ENCODE data around the gene MOV10L1.
"Not testable (repeated sequence)": the region's sequence is repeated elsewhere in the genome, so short reads cannot be mapped to it uniquely, and the experiment has no call there.

The MOV10L1 gene

GRCh38 chr22:50165436-50166123 is 75.8 kb downstream of the MOV10L1 start:
- Histone ChIP-seq H3K4me1 (ENCODE audit: control insufficient read depth, insufficient read depth, low read length) (peaks cover 4% of the 10 kb centered on the region), H3K9me3 (ENCODE audit: control insufficient read depth in 2 of 2, low read length in 2 of 2) (no peaks in the 10 kb centered on the region), H3K27me3 (ENCODE audit: control insufficient read depth in 1 of 2, insufficient read depth in 2 of 2, low read length in 2 of 2) (peaks cover 6 to 7% of the 10 kb centered on the region in 2 donors), H3K27ac (ENCODE audit: low read length) (no peak overlapping the region), H3K36me3 (ENCODE audit: control insufficient read depth in 2 of 2, insufficient read depth in 2 of 2, low read length in 2 of 2) (no peaks in the 10 kb centered on the region), H3K4me3 (ENCODE audit: low read length in 2 of 2) (no peak overlapping the region), H3K9ac (ENCODE audit: low read length in 2 of 2) (no peak overlapping the region)

DNA sequence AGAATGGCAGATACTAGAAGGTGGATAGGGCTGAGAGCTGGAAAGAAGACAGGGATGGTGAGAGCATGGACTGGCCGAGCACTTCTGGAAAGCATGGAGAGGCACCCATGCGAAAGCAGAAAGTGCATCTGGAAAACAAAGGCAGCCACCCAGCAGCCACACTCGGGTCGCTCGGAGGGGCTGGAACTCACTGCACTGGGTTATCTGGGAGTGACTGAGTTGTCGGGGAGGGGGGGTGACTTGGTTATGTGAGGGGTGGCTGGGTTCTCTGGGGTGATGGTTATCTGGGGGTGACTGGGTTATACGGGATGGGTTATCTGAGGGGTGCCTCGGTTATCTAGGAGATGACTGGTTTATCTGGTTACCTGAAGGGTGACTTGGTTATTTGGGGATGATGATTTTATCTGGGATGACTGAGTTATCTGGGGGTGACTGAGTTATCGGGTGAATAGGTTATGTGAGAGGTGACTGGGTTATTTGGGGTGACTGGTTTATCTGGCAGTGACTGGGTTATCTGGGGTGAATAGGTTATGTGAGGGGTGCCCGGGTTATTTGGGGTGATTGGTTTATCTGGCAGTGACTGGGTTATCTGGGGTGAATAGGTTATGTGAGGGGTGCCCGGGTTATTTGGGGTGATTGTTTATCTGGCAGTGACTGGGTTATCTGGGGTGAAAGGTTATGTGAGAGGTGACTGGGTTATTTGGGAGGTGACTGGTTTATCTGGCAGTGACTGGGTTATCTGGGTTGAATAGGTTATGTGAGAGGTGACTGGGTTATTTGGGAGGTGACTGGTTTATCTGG is 78.1 kb downstream of the MOV10L1 start:
- no peak overlapping the region for H3K9ac ChIP-seq (ENCODE audit: low read length in 2 of 2)
- no peaks in the 10 kb centered on the region for H3K9me3 ChIP-seq (ENCODE audit: control insufficient read depth in 2 of 2, low read length in 2 of 2)
- H3K36me3 ChIP-seq (ENCODE audit: control insufficient read depth in 2 of 2, insufficient read depth in 2 of 2, low read length in 2 of 2), result no peaks in the 10 kb centered on the region
- peaks cover 19% of the 10 kb centered on the region in 2 donors for H3K27me3 ChIP-seq (ENCODE audit: control insufficient read depth in 1 of 2, insufficient read depth in 2 of 2, low read length in 2 of 2)
- no peak overlapping the region for H3K4me3 ChIP-seq (ENCODE audit: low read length in 2 of 2)
- H3K27ac ChIP-seq (ENCODE audit: low read length), result no peak overlapping the region
- H3K4me1 ChIP-seq (ENCODE audit: control insufficient read depth, insufficient read depth, low read length), result peaks cover 10% of the 10 kb centered on the region

DNA sequence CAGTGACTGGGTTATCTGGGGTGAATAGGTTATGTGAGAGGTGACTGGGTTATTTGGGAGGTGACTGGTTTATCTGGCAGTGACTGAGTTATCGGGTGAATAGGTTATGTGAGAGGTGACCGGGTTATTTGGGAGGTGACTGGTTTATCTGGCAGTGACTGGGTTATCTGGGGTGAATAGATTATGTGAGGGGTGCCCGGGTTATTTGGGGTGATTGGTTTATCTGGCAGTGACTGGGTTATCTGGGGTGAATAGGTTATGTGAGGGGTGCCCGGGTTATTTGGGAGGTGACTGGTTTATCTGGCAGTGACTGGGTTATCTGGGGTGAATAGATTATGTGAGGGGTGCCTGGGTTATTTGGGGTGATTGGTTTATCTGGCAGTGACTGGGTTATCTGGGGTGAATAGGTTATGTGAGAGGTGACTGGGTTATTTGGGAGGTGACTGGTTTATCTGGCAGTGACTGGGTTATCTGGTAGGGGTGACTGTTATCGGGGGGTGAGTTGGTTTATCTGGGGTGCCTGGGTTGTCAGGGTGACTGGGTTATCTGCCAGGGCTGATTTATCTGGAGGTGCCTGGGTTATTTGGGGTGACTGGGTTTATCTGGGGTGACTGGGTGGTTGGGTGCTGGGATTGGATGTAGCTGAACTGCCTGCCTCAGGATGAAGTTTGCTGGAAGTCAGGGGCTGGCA is 78.8 kb downstream of the MOV10L1 start:
- H3K9ac ChIP-seq (ENCODE audit: low read length in 2 of 2); H3K4me1 ChIP-seq (ENCODE audit: control insufficient read depth, insufficient read depth, low read length); H3K4me3 ChIP-seq (ENCODE audit: low read length in 2 of 2); H3K27ac ChIP-seq (ENCODE audit: low read length); H3K9me3 ChIP-seq (ENCODE audit: control insufficient read depth in 2 of 2, low read length in 2 of 2); H3K36me3 ChIP-seq (ENCODE audit: control insufficient read depth in 2 of 2, insufficient read depth in 2 of 2, low read length in 2 of 2): not testable (repeated sequence)
- H3K27me3 ChIP-seq (ENCODE audit: control insufficient read depth in 1 of 2, insufficient read depth in 2 of 2, low read length in 2 of 2), result peaks cover 20 to 23% of the 10 kb centered on the region in 2 donors

GRCh38 chr22:50169181-50169759 is 79.5 kb downstream of the MOV10L1 start:
- Histone ChIP-seq H3K4me3 (ENCODE audit: low read length in 2 of 2) (no peak overlapping the region), H3K27ac (ENCODE audit: low read length) (no peak overlapping the region)

GRCh38 chr22:50169774-50170341 is 80.1 kb downstream of the MOV10L1 start:
- H3K4me3 ChIP-seq (ENCODE audit: low read length in 2 of 2), result peak overlapping the region in 1 of 2 donors; percentile 52
- H3K27ac ChIP-seq (ENCODE audit: low read length), result no peak overlapping the region
- no peak overlapping the region for H3K9ac ChIP-seq (ENCODE audit: low read length in 2 of 2)
- no peaks in the 10 kb centered on the region for H3K36me3 ChIP-seq (ENCODE audit: control insufficient read depth in 2 of 2, insufficient read depth in 2 of 2, low read length in 2 of 2)
- peaks cover 24 to 26% of the 10 kb centered on the region in 2 donors for H3K27me3 ChIP-seq (ENCODE audit: control insufficient read depth in 1 of 2, insufficient read depth in 2 of 2, low read length in 2 of 2)
- H3K4me1 ChIP-seq (ENCODE audit: control insufficient read depth, insufficient read depth, low read length), result peaks cover 10% of the 10 kb centered on the region
- H3K9me3 ChIP-seq (ENCODE audit: control insufficient read depth in 2 of 2, low read length in 2 of 2), result no peaks in the 10 kb centered on the region

More at GRCh38 chr22:50169181-50169759, 79.5 kb downstream of the MOV10L1 start:
- peaks cover 25 to 26% of the 10 kb centered on the region in 2 donors for H3K27me3 ChIP-seq (ENCODE audit: control insufficient read depth in 1 of 2, insufficient read depth in 2 of 2, low read length in 2 of 2)
- H3K9me3 ChIP-seq (ENCODE audit: control insufficient read depth in 2 of 2, low read length in 2 of 2), result no peaks in the 10 kb centered on the region
- H3K4me1 ChIP-seq (ENCODE audit: control insufficient read depth, insufficient read depth, low read length), result peaks cover 10% of the 10 kb centered on the region
- no peaks in the 10 kb centered on the region for H3K36me3 ChIP-seq (ENCODE audit: control insufficient read depth in 2 of 2, insufficient read depth in 2 of 2, low read length in 2 of 2)
- no peak overlapping the region for H3K9ac ChIP-seq (ENCODE audit: low read length in 2 of 2)

DNA sequence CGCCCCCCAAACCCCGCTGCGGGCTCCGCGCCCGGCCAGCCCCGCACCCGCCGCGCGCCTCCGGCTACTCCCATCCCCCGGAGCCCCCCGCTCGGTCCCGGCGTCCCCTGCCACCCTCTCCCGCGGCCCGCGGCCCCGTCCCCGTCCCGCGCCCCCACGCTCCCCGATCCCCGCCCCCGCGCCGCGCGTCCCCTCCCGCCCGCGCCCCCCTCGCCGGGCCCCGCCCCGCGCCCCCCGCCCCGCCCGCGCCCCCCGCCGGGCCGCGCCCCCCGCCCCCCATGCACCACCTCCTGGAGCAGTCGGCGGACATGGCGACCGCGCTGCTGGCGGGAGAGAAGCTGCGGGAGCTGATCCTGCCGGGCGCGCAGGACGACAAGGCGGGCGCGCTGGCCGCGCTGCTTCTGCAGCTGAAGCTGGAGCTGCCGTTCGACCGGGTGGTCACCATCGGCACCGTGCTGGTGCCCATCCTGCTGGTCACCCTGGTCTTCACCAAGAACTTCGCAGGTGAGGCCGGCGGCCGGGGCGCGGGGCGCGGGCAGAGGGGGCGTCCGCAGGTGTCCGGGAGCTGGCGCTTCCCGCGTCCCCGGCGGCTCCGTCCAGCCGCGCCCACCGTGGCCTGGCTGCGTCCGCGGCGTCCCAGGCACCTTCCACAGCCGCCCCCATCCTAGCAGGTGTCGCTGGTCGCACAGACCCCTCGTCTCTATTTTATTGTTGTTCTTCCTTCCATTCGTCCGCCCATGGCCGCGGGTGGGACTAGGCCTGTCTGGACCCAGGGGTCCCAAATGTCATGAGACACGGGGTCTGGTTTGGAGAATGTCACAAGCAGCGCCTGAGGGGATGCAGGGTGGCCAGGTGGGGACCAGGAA is 80.9 kb downstream of the MOV10L1 start, which contains the start of gene PANX2:
Gene PANX2 (plus strand): TSS at position 279 of the 866 bp plus-strand sequence. CDS start 0 bp downstream, at position 279.
- no peak within 1 kb of the TSS for H3K27ac ChIP-seq (ENCODE audit: low read length)
- H3K36me3 ChIP-seq (ENCODE audit: control insufficient read depth in 2 of 2, insufficient read depth in 2 of 2, low read length in 2 of 2), result no peaks in the 10 kb centered on the region
- H3K9me3 ChIP-seq (ENCODE audit: control insufficient read depth in 2 of 2, low read length in 2 of 2), result no peaks in the 10 kb centered on the region
- peaks cover 10% of the 10 kb centered on the region for H3K4me1 ChIP-seq (ENCODE audit: control insufficient read depth, insufficient read depth, low read length)
- H3K9ac ChIP-seq (ENCODE audit: low read length in 2 of 2), result no peak within 1 kb of the TSS
- peaks cover 24 to 26% of the 10 kb centered on the region in 2 donors for H3K27me3 ChIP-seq (ENCODE audit: control insufficient read depth in 1 of 2, insufficient read depth in 2 of 2, low read length in 2 of 2)
- H3K4me3 ChIP-seq (ENCODE audit: low read length in 2 of 2), result peak within 1 kb of the TSS in 1 of 2 donors; percentile 59

GRCh38 chr22:50171319-50171964 is 81.6 kb downstream of the MOV10L1 start:
- H3K4me3 ChIP-seq (ENCODE audit: low read length in 2 of 2), result no peak overlapping the region
- peaks cover 24 to 26% of the 10 kb centered on the region in 2 donors for H3K27me3 ChIP-seq (ENCODE audit: control insufficient read depth in 1 of 2, insufficient read depth in 2 of 2, low read length in 2 of 2)
- no peak overlapping the region for H3K9ac ChIP-seq (ENCODE audit: low read length in 2 of 2)
- peaks cover 10% of the 10 kb centered on the region for H3K4me1 ChIP-seq (ENCODE audit: control insufficient read depth, insufficient read depth, low read length)
- H3K9me3 ChIP-seq (ENCODE audit: control insufficient read depth in 2 of 2, low read length in 2 of 2), result no peaks in the 10 kb centered on the region
- H3K27ac ChIP-seq (ENCODE audit: low read length), result no peak overlapping the region
- H3K36me3 ChIP-seq (ENCODE audit: control insufficient read depth in 2 of 2, insufficient read depth in 2 of 2, low read length in 2 of 2), result no peaks in the 10 kb centered on the region

DNA sequence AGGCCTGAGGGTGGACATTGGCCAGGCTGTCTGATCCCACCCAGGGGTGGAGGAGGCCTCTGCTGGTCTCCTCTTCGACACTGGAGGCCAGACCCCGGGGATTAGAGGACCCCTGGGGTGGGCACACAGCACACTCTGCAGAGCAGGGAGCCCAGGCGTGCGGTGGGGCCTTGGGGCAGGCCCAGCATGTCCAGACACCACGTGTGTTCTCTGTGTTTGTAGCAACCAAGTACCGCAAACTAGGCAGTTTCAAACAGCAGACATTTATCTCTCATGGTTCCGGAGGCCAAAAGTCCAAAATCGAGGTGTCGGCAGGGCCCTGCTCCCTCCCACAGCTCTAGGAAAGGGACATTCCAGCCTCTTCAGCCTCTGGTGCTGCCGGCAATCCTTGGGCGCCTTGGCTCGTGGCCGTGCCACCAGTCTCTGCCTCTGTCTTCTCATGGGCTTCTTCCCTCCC is 82.2 kb downstream of the MOV10L1 start:
- Histone ChIP-seq H3K36me3 (ENCODE audit: control insufficient read depth in 2 of 2, insufficient read depth in 2 of 2, low read length in 2 of 2) (no peaks in the 10 kb centered on the region), H3K9ac (ENCODE audit: low read length in 2 of 2) (no peak overlapping the region), H3K27me3 (ENCODE audit: control insufficient read depth in 1 of 2, insufficient read depth in 2 of 2, low read length in 2 of 2) (peaks cover 24 to 26% of the 10 kb centered on the region in 2 donors), H3K9me3 (ENCODE audit: control insufficient read depth in 2 of 2, low read length in 2 of 2) (no peaks in the 10 kb centered on the region), H3K27ac (ENCODE audit: low read length) (no peak overlapping the region), H3K4me1 (ENCODE audit: control insufficient read depth, insufficient read depth, low read length) (peaks cover 10% of the 10 kb centered on the region), H3K4me3 (ENCODE audit: low read length in 2 of 2) (no peak overlapping the region)

GRCh38 chr22:50173311-50173982 is 83.6 kb downstream of the MOV10L1 start:
- Histone ChIP-seq H3K4me1 (ENCODE audit: control insufficient read depth, insufficient read depth, low read length) (peaks cover 10% of the 10 kb centered on the region), H3K4me3 (ENCODE audit: low read length in 2 of 2) (no peak overlapping the region), H3K36me3 (ENCODE audit: control insufficient read depth in 2 of 2, insufficient read depth in 2 of 2, low read length in 2 of 2) (no peaks in the 10 kb centered on the region), H3K9me3 (ENCODE audit: control insufficient read depth in 2 of 2, low read length in 2 of 2) (no peaks in the 10 kb centered on the region), H3K27ac (ENCODE audit: low read length) (no peak overlapping the region), H3K9ac (ENCODE audit: low read length in 2 of 2) (no peak overlapping the region), H3K27me3 (ENCODE audit: control insufficient read depth in 1 of 2, insufficient read depth in 2 of 2, low read length in 2 of 2) (peaks cover 26 to 28% of the 10 kb centered on the region in 2 donors)

Measured in stomach smooth muscle (tissue), 2 donors.